ENCODE measurements around the gene UBE3D. TPM values are rescaled to one million over a fixed set of nuclear protein-coding genes. Genes with fewer than 3 reads are reported as not detected.

Gene UBE3D
- total RNA-seq, 1 experiment from 2014 or later, result 14.0 TPM

DNA sequence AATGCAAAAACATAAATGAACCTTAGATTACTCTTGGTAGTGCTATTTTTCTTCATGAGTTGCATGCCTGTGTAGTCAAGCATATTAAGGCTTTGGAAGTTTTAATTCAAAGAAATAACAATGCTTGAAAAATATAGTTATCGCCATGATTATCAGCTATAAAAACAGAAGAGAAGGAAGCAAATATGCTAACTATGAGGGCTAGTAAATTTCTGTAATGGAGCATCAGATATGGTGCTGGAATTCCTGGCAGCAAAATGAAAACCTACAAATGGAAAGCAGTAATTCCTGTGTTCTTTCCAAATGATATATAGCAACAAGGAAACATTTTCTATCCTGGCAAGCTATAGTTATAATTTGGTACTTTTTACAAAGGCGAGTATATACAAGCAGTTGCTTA lies 31.6 kb upstream of the UBE3D start:
- no peak for ATAC-seq
- H3K4me3 Mint-ChIP-seq, result no peak overlapping the region
- H3K4me1 Mint-ChIP-seq, result peaks cover 5% of the 10 kb centered on the region
- H3K27me3 Mint-ChIP-seq (ENCODE audit: low read depth), result no peaks in the 10 kb centered on the region
- peaks cover 3% of the 10 kb centered on the region; the same call in 1 of the 2 replicates for H3K36me3 Mint-ChIP-seq
- no peak overlapping the region for H3K27ac Mint-ChIP-seq
- POLR2A ChIA-PET, result no interaction called here
- CTCF ChIA-PET, result interaction anchor here (1.1 to 2.1 kb wide), 2 partner anchors 30 to 32 kb away, joined by 3 to 7 read pairs; partner anchors contain the start of genes DOP1A and UBE3D
- peaks cover 8% of the 10 kb centered on the region for H3K9me3 Mint-ChIP-seq
- TF ChIP-seq USF1 (CRISPR knock-in tag; IDR thresholded peaks at IDR 0.05) (no peak), CTCF (IDR thresholded peaks at IDR 0.05) (no peak), AR (CRISPR knock-in tag; IDR thresholded peaks at IDR 0.05) (no peak), RELA (CRISPR knock-in tag; IDR thresholded peaks at IDR 0.05; ENCODE audit: borderline replicate concordance) (no peak), SOX15 (CRISPR knock-in tag; IDR thresholded peaks at IDR 0.05) (no peak), ZNF317 (CRISPR knock-in tag; IDR thresholded peaks at IDR 0.05; ENCODE audit: borderline replicate concordance, low read depth) (no peak), ESRRA (CRISPR knock-in tag; IDR thresholded peaks at IDR 0.05; ENCODE audit: borderline replicate concordance) (no peak), STAT6 (CRISPR knock-in tag; conservative IDR thresholded peaks at IDR 0.05; ENCODE audit: low read depth) (no peak), NFYB (CRISPR knock-in tag; conservative IDR thresholded peaks at IDR 0.05; ENCODE audit: low read depth) (no peak), TEAD4 (CRISPR knock-in tag; IDR thresholded peaks at IDR 0.05) (no peak), FOXP1 (CRISPR knock-in tag; IDR thresholded peaks at IDR 0.05; ENCODE audit: borderline replicate concordance) (no peak), ERG (CRISPR knock-in tag; IDR thresholded peaks at IDR 0.05) (no peak), FOXK1 (CRISPR knock-in tag; IDR thresholded peaks at IDR 0.05) (no peak), FOXJ3 (CRISPR knock-in tag; IDR thresholded peaks at IDR 0.05; ENCODE audit: borderline replicate concordance) (no peak), SP1 (CRISPR knock-in tag; conservative IDR thresholded peaks at IDR 0.05) (no peak), ZNF671 (CRISPR knock-in tag; IDR thresholded peaks at IDR 0.05) (no peak), HMGXB4 (CRISPR knock-in tag; IDR thresholded peaks at IDR 0.05) (no peak)
- TF ChIP-seq, protein P1, sequence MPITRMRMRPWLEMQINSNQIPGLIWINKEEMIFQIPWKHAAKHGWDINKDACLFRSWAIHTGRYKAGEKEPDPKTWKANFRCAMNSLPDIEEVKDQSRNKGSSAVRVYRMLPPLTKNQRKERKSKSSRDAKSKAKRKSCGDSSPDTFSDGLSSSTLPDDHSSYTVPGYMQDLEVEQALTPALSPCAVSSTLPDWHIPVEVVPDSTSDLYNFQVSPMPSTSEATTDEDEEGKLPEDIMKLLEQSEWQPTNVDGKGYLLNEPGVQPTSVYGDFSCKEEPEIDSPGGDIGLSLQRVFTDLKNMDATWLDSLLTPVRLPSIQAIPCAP (CRISPR knock-in tag; IDR thresholded peaks at IDR 0.05), result no peak
- no peak for DNase-seq (ENCODE audit: low spot score)
